HepG2 (cell line): ENCODE data around the gene IFNA17. TPM values are rescaled to one million over a fixed set of nuclear protein-coding genes. Genes with fewer than 3 reads are reported as not detected.

Source experiments
- ATAC-seq: fragments of 200-7000 bp; cut with Tn5 transposase; 3 replicates; pipeline ENCODE4 v1.9.1; 2020; ENCODE audit warnings: mild to moderate bottlenecking, moderate library complexity
- BruUV-seq: library from RNA; stranded (reverse); fragments of 400-500 nt; replicated peaks from 2 replicates; lab custom pipeline; 2021; lab: Mats Ljungman, UMichigan
- CTCF ChIA-PET: fragments of 300-600 bp; formaldehyde crosslinking; extraction: SDS; loops from one replicate; lab custom pipeline; 2021; ENCODE audit warnings: low total read pairs, inconsistent platforms, low intra/inter-chr PET ratio; lab: Yijun Ruan, JAX
- POLR2A ChIA-PET: fragments of 350-600 bp; sonication (Branson Sonifier 250); formaldehyde crosslinking; loops from one replicate; lab custom pipeline; 2020; ENCODE audit warnings: antibody characterized with exemption, inconsistent platforms; lab: Yijun Ruan, JAX
- DNase-seq: peaks from one replicate; pipeline ENCODE4 v3.0.0-alpha.2; 2015; ENCODE audit warnings: low spot score
- FAIRE-seq: peaks from 3 replicates; lab custom pipeline; 2011; peaks lifted over from hg19 to GRCh38; lab: Jason Lieb, UNC
- H2AFZ ChIP-seq: one replicate; pipeline ENCODE4 v1.6.1; 2011; ENCODE audit warnings: low read length, inconsistent platforms
- H3K27ac ChIP-seq: fragments of 300-600 bp; 3 replicates; pipeline ENCODE4 v1.8.0; 2011; ENCODE audit warnings: mixed run types, mild to moderate bottlenecking, mixed read lengths, low read length, inconsistent platforms; ENCODE audit not compliant: insufficient read depth; ENCODE audit errors: extremely low read length
- H3K27me3 ChIP-seq, 2 experiments: fragments of 200-600 bp in 1 of 2; 2 replicates in 1 of 2; 3 replicates in 1 of 2; pipeline versions ENCODE4 v1.6.0 to v1.8.0; 2011; ENCODE audit warnings: low read length in 2 of 2, mild to moderate bottlenecking in 2 of 2, moderate library complexity in 2 of 2, inconsistent platforms in 1 of 2; ENCODE audit not compliant: insufficient read depth in 2 of 2, control insufficient read depth in 1 of 2
- H3K36me3 ChIP-seq, 2 experiments: fragments of 200-600 bp in 1 of 2; replicated peaks in 1 of 2; 2 replicates in 1 of 2; 3 replicates in 1 of 2; pipeline versions ENCODE4 v1.5.1 to v1.8.0; 2011; ENCODE audit warnings: low read length in 2 of 2, inconsistent platforms in 1 of 2; ENCODE audit not compliant: insufficient read depth in 2 of 2, control insufficient read depth in 1 of 2
- H3K4me1 ChIP-seq: 2 replicates; pipeline ENCODE4 v1.5.1; 2012; ENCODE audit warnings: low read length, inconsistent platforms; ENCODE audit not compliant: insufficient read depth
- H3K4me2 ChIP-seq: 2 replicates; pipeline ENCODE4 v1.6.0; 2011; ENCODE audit warnings: low read depth, low read length, inconsistent platforms
- H3K4me3 ChIP-seq, 3 experiments: fragments of 200-600 bp in 1 of 3; sonication (generic), shearing (Covaris generic) in 1 of 3; replicated peaks in 1 of 3; 2 replicates each; pipeline ENCODE4 v1.5.1; 2011 to 2016; ENCODE audit warnings: low read length in 3 of 3, inconsistent platforms in 2 of 3, low read depth in 2 of 3, mild to moderate bottlenecking in 2 of 3, control low read depth in 1 of 3, mixed read lengths in 1 of 3; ENCODE audit not compliant: insufficient read depth in 1 of 3
- H3K79me2 ChIP-seq: one replicate; pipeline ENCODE4 v1.6.1; 2011; ENCODE audit warnings: low read length, inconsistent platforms; ENCODE audit not compliant: insufficient read depth
- H3K9ac ChIP-seq: 2 replicates; pipeline ENCODE4 v1.6.0; 2011; ENCODE audit warnings: mild to moderate bottlenecking, low read depth, low read length, inconsistent platforms; ENCODE audit not compliant: insufficient read depth
- H3K9me3 ChIP-seq: 2 replicates; pipeline ENCODE4 v1.5.1; 2012; ENCODE audit warnings: mild to moderate bottlenecking, low read length
- H4K20me1 ChIP-seq: 2 replicates; pipeline ENCODE4 v1.6.0; 2011; ENCODE audit warnings: inconsistent platforms, mild to moderate bottlenecking, low read length, moderate library complexity; ENCODE audit not compliant: insufficient read depth
- FOSL2 ChIP-seq: sonication (generic); formaldehyde crosslinking; IDR thresholded peaks from 2 replicates; pipeline ENCODE4 v1.4.0; 2020; ENCODE audit warnings: missing genetic modification reagents
- JUN ChIP-seq: sonication (generic); formaldehyde crosslinking; IDR thresholded peaks from 2 replicates; pipeline ENCODE4 v1.4.0; 2020; ENCODE audit warnings: mild to moderate bottlenecking, missing genetic modification reagents
- KIAA2018 ChIP-seq: sonication (generic); formaldehyde crosslinking; IDR thresholded peaks from 2 replicates; pipeline ENCODE4 v1.5.0; 2020; ENCODE audit warnings: mild to moderate bottlenecking, missing genetic modification reagents, borderline replicate concordance
- SP2 ChIP-seq: sonication (generic); formaldehyde crosslinking; IDR thresholded peaks from 2 replicates; pipeline ENCODE4 v1.5.1; 2020; ENCODE audit warnings: mild to moderate bottlenecking, missing genetic modification reagents
- WGBS: methylation state at CpG from one replicate; pipeline ENCODE4 v1.1.6; 2017; ENCODE audit warnings: low lambda C conversion rate; 5-methylcytosine and 5-hydroxymethylcytosine counted together
- in situ Hi-C: cut with HindIII; loops from 2 replicates; pipeline ENCODE4 v1.10.0; 2017; ENCODE audit warnings: low pct_unique_long_range_greater_than_20kb; ENCODE audit not compliant: extremely low pct_ligation_motif_present
- intact Hi-C: fragments of 100-400 bp; cut with micrococcal nuclease; formaldehyde crosslinking; loops from one replicate; pipeline ENCODE4 v1.10.0; 2022; ENCODE audit not compliant: unreplicated experiment
- polyA plus RNA-seq, 8 experiments: library from polyadenylated mRNA; depleted of rRNA in 3 of 8; stranded (reverse) in 7 of 8; unstranded in 1 of 8; fragments of >200 nt; fragmentation: Illumina TruSeq in 4 of 8; extraction: Trizol in 4 of 8; gene quantifications; 2 replicates each; pipeline versions ENCODE4 v1.2.1 to v1.2.3, GENCODE V29; 2011 to 2016; ENCODE audit warnings: low read depth in 4 of 8, missing spikeins in 1 of 8, mixed read lengths in 1 of 8; ENCODE audit not compliant: insufficient read depth in 1 of 8
- total RNA-seq, 5 experiments: library from RNA; depleted of rRNA; stranded (reverse); fragments of >200 nt; fragmentation: Illumina TruSeq; extraction: Trizol; gene quantifications; 2 replicates each; pipeline ENCODE4 v1.2.3, GENCODE V29; 2016; ENCODE audit warnings: low read depth in 1 of 5

Gene IFNA17
- total and polyA plus RNA-seq, 2 of the 13 experiments (the other 11 are each of a cell fraction or from before 2014, with no cell fraction given) = not detected

GRCh38 chr9:21267485-21268346, 39.7 kb upstream of the IFNA17 start:
- H3K9me3 ChIP-seq = no peaks in the 10 kb centered on the region
- no peaks in the 10 kb centered on the region for H3K79me2 ChIP-seq
- ChIA-PET POLR2A (no interaction called here), CTCF (no interaction called here)
- intact Hi-C loops (no loop called here), in situ Hi-C loops (no loop called here)
- no peak overlapping the region for H3K27ac ChIP-seq
- no peaks in the 10 kb centered on the region for H3K4me1 ChIP-seq
- H3K9ac ChIP-seq = no peak overlapping the region
- 0% methylated on average over 4 of the region's 4 CpGs for WGBS
- TF ChIP-seq SP2 (CRISPR knock-in tag) = no peak
- TF ChIP-seq FOSL2 = no peak
- TF ChIP-seq JUN = no peak
- TF ChIP-seq KIAA2018 (CRISPR knock-in tag) = no peak
- no TSS peak for BruUV-seq
- H4K20me1 ChIP-seq = no peaks in the 10 kb centered on the region
- DNase-seq (no peak), FAIRE-seq (no peak), ATAC-seq (no peak)
- no peaks in the 10 kb centered on the region for H3K36me3 ChIP-seq
- no peak overlapping the region for H2AFZ ChIP-seq
- no peak overlapping the region for H3K4me3 ChIP-seq
- no peaks in the 10 kb centered on the region for H3K27me3 ChIP-seq
- no peak overlapping the region for H3K4me2 ChIP-seq
